ENCODE measurements around the gene ENTPD2. TPM values are rescaled to one million over a fixed set of nuclear protein-coding genes. Genes with fewer than 3 reads are reported as not detected.

The ENTPD2 gene
- total RNA-seq, 2 donors from 2014 or later, result 0.39 to 0.69 TPM

- peaks cover 8% of the 10 kb centered on the region for H3K36me3 Mint-ChIP-seq (ENCODE audit: low read depth)
- H3K4me1 Mint-ChIP-seq, result peaks cover 5% of the 10 kb centered on the region
- H3K27me3 Mint-ChIP-seq, result no peaks in the 10 kb centered on the region
- H3K9me3 Mint-ChIP-seq, result no peaks in the 10 kb centered on the region
- ATAC-seq (replicated peaks), result no peak
- H3K4me3 Mint-ChIP-seq, result peak overlapping the region; percentile 75
- no peak overlapping the region for H3K27ac Mint-ChIP-seq
These were observed 27.0 kb downstream of the ENTPD2 start for GRCh38 chr9:137026828-137027227.

DNA sequence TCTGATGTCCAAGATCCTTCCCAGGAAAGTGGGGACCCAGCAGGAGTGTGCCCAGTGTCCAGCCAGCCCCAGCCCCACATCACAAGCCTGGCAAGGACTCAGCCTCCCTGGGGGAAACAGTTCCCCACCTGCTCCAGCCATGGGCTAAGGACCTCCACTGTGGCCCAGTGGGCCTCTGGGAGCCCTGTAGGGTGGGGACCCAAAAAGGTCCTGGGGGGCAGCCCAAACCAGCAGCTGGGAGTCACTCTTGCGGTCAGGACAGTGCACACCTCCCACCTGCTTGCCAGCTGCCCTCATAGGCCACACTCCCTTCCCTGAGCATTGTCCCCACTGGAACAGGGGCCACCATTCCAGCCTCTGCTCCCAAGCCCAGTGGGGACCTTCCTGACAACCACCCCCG is 27.5 kb downstream of the ENTPD2 start:
- H3K4me1 Mint-ChIP-seq, result peaks cover 5% of the 10 kb centered on the region
- peaks cover 8% of the 10 kb centered on the region for H3K36me3 Mint-ChIP-seq (ENCODE audit: low read depth)
- no peaks in the 10 kb centered on the region for H3K9me3 Mint-ChIP-seq
- peak overlapping the region; percentile 75 for H3K4me3 Mint-ChIP-seq
- H3K27me3 Mint-ChIP-seq, result no peaks in the 10 kb centered on the region
- H3K27ac Mint-ChIP-seq, result no peak overlapping the region
- no peak for ATAC-seq (replicated peaks)

DNA sequence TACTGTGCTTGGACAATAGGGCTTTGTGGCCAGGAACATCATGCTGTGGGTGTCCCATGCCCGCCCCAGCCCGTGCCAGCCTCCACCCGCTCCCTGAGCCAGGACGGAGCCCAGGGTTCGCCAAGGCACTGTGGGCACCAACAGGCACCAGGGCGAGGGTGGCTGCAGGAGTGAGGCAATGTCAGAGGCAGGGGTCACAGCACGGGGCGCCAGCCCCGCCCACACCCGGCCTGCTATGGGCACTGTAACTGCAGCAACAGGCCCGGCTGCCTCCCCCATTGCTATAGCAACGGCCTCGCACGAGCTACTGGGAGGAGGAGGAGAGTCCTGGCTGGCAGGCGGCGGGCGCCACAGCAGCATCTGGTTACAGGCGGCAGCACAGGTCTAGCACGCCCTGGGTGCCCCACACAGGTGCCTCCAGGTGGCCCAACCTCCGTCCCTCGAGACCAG is 28.3 kb downstream of the ENTPD2 start:
- ATAC-seq (replicated peaks), result no peak
- Mint-ChIP-seq H3K4me3 (no peak overlapping the region), H3K27ac (no peak overlapping the region), H3K36me3 (ENCODE audit: low read depth) (peaks cover 2% of the 10 kb centered on the region), H3K27me3 (no peaks in the 10 kb centered on the region), H3K4me1 (peaks cover under 1% of the 10 kb centered on the region), H3K9me3 (no peaks in the 10 kb centered on the region)

- no peaks in the 10 kb centered on the region for H3K4me1 Mint-ChIP-seq
- H3K36me3 Mint-ChIP-seq (ENCODE audit: low read depth), result no peaks in the 10 kb centered on the region
- no peaks in the 10 kb centered on the region for H3K9me3 Mint-ChIP-seq
- H3K27ac Mint-ChIP-seq, result no peak overlapping the region
- no peaks in the 10 kb centered on the region for H3K27me3 Mint-ChIP-seq
- ATAC-seq (replicated peaks), result no peak
- H3K4me3 Mint-ChIP-seq, result no peak overlapping the region
These were observed 30.3 kb downstream of the ENTPD2 start for GRCh38 chr9:137023583-137023991.

DNA sequence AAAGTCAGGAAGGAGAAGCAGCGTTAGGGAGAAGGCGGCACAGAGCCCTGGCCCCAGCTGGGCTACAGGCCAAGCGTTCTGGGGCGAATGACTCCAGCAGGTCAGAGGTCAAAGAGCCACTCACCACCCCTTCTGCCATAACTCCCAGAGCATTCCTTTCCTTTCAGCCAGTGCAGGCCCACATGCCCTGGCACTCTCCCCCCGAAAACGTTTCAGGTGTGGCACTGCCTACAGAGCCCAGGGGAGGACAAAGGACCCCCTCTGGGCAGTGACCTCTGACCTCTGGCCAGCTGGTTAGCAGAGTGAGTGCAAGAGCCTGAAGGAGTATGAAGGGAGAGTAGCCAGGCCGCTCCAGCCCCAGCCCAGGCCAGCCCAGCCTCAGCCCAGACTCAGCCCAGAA is 30.7 kb downstream of the ENTPD2 start:
- Mint-ChIP-seq H3K4me3 (no peak overlapping the region), H3K4me1 (no peaks in the 10 kb centered on the region), H3K27me3 (no peaks in the 10 kb centered on the region), H3K36me3 (ENCODE audit: low read depth) (no peaks in the 10 kb centered on the region), H3K9me3 (no peaks in the 10 kb centered on the region), H3K27ac (no peak overlapping the region)
- no peak for ATAC-seq (replicated peaks)

GRCh38 chr9:137022662-137023008 is 31.2 kb downstream of the ENTPD2 start:
- no peak for ATAC-seq (replicated peaks)
- H3K27me3 Mint-ChIP-seq, result no peaks in the 10 kb centered on the region
- no peaks in the 10 kb centered on the region for H3K4me1 Mint-ChIP-seq
- no peaks in the 10 kb centered on the region for H3K36me3 Mint-ChIP-seq (ENCODE audit: low read depth)
- no peak overlapping the region for H3K27ac Mint-ChIP-seq
- H3K4me3 Mint-ChIP-seq, result no peak overlapping the region
- no peaks in the 10 kb centered on the region for H3K9me3 Mint-ChIP-seq

- no peak overlapping the region for H3K27ac Mint-ChIP-seq
- H3K9me3 Mint-ChIP-seq, result no peaks in the 10 kb centered on the region
- H3K36me3 Mint-ChIP-seq (ENCODE audit: low read depth), result peaks cover under 1% of the 10 kb centered on the region
- H3K27me3 Mint-ChIP-seq, result no peaks in the 10 kb centered on the region
- H3K4me3 Mint-ChIP-seq, result no peak overlapping the region
- ATAC-seq (replicated peaks), result peak; percentile 91
- no peaks in the 10 kb centered on the region for H3K4me1 Mint-ChIP-seq
These were observed 31.7 kb downstream of the ENTPD2 start for GRCh38 chr9:137021979-137022661.

DNA sequence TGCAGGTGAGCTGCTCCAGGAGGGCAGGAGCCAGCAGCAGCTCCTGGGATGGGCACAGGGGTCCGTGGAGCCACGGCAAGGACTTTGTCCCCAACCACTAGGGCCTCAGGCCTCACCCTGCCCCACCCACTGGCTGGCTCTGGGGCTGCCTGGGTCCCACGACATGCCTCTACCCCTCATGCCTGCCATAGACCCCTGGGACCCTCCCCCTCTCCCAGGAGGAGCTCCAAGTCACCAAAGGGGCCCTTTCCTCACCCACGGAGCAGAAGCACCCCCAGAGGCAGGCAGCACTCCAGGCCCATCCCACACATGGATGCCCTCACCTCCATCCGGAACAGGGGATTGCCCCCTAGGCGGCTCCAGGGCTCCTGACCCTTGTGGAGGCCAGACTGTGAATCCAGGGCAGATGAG is 32.3 kb downstream of the ENTPD2 start:
- no peaks in the 10 kb centered on the region for H3K27me3 Mint-ChIP-seq
- no peak overlapping the region for H3K4me3 Mint-ChIP-seq
- H3K36me3 Mint-ChIP-seq (ENCODE audit: low read depth), result peaks cover 6% of the 10 kb centered on the region
- no peaks in the 10 kb centered on the region for H3K9me3 Mint-ChIP-seq
- H3K4me1 Mint-ChIP-seq, result no peaks in the 10 kb centered on the region
- H3K27ac Mint-ChIP-seq, result no peak overlapping the region
- ATAC-seq (replicated peaks), result no peak

GRCh38 chr9:137020771-137021567 is 32.9 kb downstream of the ENTPD2 start:
- H3K36me3 Mint-ChIP-seq (ENCODE audit: low read depth), result peaks cover 6% of the 10 kb centered on the region
- no peak overlapping the region for H3K27ac Mint-ChIP-seq
- no peaks in the 10 kb centered on the region for H3K9me3 Mint-ChIP-seq
- H3K27me3 Mint-ChIP-seq, result no peaks in the 10 kb centered on the region
- H3K4me1 Mint-ChIP-seq, result no peaks in the 10 kb centered on the region
- no peak overlapping the region for H3K4me3 Mint-ChIP-seq
- no peak for ATAC-seq (replicated peaks)

- peaks cover 6% of the 10 kb centered on the region for H3K36me3 Mint-ChIP-seq (ENCODE audit: low read depth)
- H3K4me1 Mint-ChIP-seq, result no peaks in the 10 kb centered on the region
- no peak overlapping the region for H3K27ac Mint-ChIP-seq
- no peak overlapping the region for H3K4me3 Mint-ChIP-seq
- no peaks in the 10 kb centered on the region for H3K9me3 Mint-ChIP-seq
- no peaks in the 10 kb centered on the region for H3K27me3 Mint-ChIP-seq
- ATAC-seq (replicated peaks), result no peak
These were observed 33.8 kb downstream of the ENTPD2 start for GRCh38 chr9:137019891-137020683.

- no peak overlapping the region for H3K4me3 Mint-ChIP-seq
- no peaks in the 10 kb centered on the region for H3K9me3 Mint-ChIP-seq
- peaks cover 6% of the 10 kb centered on the region for H3K36me3 Mint-ChIP-seq (ENCODE audit: low read depth)
- no peaks in the 10 kb centered on the region for H3K4me1 Mint-ChIP-seq
- no peaks in the 10 kb centered on the region for H3K27me3 Mint-ChIP-seq
- no peak for ATAC-seq (replicated peaks)
- no peak overlapping the region for H3K27ac Mint-ChIP-seq
These were observed 34.9 kb downstream of the ENTPD2 start for GRCh38 chr9:137018761-137019559.

DNA sequence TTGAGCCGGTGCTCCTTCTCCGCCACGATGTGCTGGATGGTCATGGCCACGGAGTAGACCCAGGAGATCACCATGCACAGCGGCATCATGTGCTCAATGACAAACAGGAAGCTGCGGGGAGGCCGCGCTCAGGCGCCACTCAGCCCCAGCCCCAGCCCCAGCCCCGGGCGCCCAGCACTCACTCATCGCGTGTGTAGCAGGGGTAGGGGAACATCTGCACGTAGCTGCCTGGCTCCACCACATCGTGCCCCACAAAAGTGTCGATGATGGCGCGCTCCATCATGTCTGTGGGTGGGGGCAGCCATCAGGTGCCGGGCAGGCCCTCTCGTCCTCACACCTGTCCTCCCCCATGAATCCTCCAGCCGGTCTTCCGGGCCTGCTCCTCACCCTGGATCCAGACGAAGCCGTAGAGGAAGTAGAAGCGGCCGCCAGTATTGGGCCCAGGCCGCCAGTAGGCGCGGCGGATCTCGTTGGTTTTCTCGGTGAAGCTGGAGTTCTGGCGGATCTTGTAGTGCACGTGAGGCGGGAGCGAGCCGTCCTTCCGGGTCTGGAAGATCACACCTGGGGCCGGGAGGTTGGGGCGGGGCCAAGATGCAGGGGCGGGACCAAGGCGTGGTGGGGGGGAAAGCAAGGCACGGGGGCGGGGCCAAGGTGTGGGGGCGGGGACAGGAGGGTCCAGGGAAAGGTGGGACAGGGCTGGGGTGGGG is 35.9 kb downstream of the ENTPD2 start:
- ATAC-seq (replicated peaks), result no peak
- H3K4me3 Mint-ChIP-seq, result no peak overlapping the region
- no peaks in the 10 kb centered on the region for H3K4me1 Mint-ChIP-seq
- H3K36me3 Mint-ChIP-seq (ENCODE audit: low read depth), result peaks cover 6% of the 10 kb centered on the region
- H3K27me3 Mint-ChIP-seq, result no peaks in the 10 kb centered on the region
- H3K27ac Mint-ChIP-seq, result no peak overlapping the region
- H3K9me3 Mint-ChIP-seq, result no peaks in the 10 kb centered on the region

DNA sequence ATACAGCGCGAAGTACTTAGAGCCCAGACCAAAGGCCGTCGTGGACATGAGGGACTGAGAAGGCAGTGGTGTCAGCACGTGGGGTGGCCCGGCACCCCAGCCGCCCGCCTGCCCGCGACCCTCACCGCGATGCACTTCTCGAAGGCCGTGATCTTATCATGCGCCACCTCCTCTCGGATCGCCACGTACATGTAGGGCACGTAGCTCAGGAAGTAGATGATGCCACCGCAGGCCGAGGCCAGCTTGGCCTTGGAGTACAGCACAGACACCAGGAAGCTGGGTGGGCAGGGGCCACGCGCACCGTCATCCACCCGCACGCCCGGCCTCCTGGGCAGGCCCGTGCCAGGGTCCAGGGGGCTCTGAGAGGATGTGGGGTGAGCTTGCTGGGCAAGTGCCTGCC is 36.8 kb downstream of the ENTPD2 start:
- ATAC-seq (replicated peaks), result no peak
- Mint-ChIP-seq H3K36me3 (ENCODE audit: low read depth) (peaks cover 6% of the 10 kb centered on the region), H3K9me3 (no peaks in the 10 kb centered on the region), H3K27me3 (no peaks in the 10 kb centered on the region), H3K4me1 (no peaks in the 10 kb centered on the region), H3K4me3 (no peak overlapping the region), H3K27ac (no peak overlapping the region)

GRCh38 chr9:137016436-137016835 is 37.4 kb downstream of the ENTPD2 start:
- no peaks in the 10 kb centered on the region for H3K9me3 Mint-ChIP-seq
- H3K27me3 Mint-ChIP-seq, result no peaks in the 10 kb centered on the region
- no peak for ATAC-seq (replicated peaks)
- peaks cover 9% of the 10 kb centered on the region for H3K36me3 Mint-ChIP-seq (ENCODE audit: low read depth)
- H3K4me3 Mint-ChIP-seq, result no peak overlapping the region
- no peak overlapping the region for H3K27ac Mint-ChIP-seq
- H3K4me1 Mint-ChIP-seq, result no peaks in the 10 kb centered on the region
